ENCODE data around the gene THRAP3.
"Not testable (repeated sequence)": the region's sequence is repeated elsewhere in the genome, so short reads cannot be mapped to it uniquely, and the experiment has no call there.

Gene THRAP3

GRCh38 chr1:36208978-36209703 is 15.1 kb upstream of the THRAP3 start:
- FAIRE-seq, result no peak

GRCh38 chr1:36211307-36211706 is 12.9 kb upstream of the THRAP3 start:
- FAIRE-seq, result no peak

GRCh38 chr1:36211841-36212240 is 12.4 kb upstream of the THRAP3 start:
- no peak for FAIRE-seq

GRCh38 chr1:36212782-36213181 is 11.5 kb upstream of the THRAP3 start:
- no peak for FAIRE-seq

- FAIRE-seq, result no peak
Observed at GRCh38 chr1:36217670-36218069, 6.6 kb upstream of the THRAP3 start.

- FAIRE-seq, result not testable (repeated sequence)
Observed at GRCh38 chr1:36221901-36222300, 2.3 kb upstream of the THRAP3 start.

GRCh38 chr1:36222481-36223380 is 1.5 kb upstream of the THRAP3 start:
- FAIRE-seq, result no peak

- FAIRE-seq, result no peak
Observed at GRCh38 chr1:36223381-36223995, 755 bp upstream of the THRAP3 start.

- FAIRE-seq, result no peak
Observed at GRCh38 chr1:36224537-36225282, 467 bp downstream of the THRAP3 start.

GRCh38 chr1:36225283-36225899 is 1.1 kb downstream of the THRAP3 start:
- FAIRE-seq, result no peak

GRCh38 chr1:36230279-36230678 is 6.0 kb downstream of the THRAP3 start:
- FAIRE-seq, result not testable (repeated sequence)

- FAIRE-seq, result no peak
Observed at GRCh38 chr1:36231191-36231590, 6.9 kb downstream of the THRAP3 start.

GRCh38 chr1:36232212-36233095 is 8.2 kb downstream of the THRAP3 start:
- FAIRE-seq, result no peak

- FAIRE-seq, result no peak
Observed at GRCh38 chr1:36236302-36236701, 12.1 kb downstream of the THRAP3 start.

- no peak for FAIRE-seq
Observed at GRCh38 chr1:36238433-36238832, 14.2 kb downstream of the THRAP3 start.

GRCh38 chr1:36239941-36240637 is 15.8 kb downstream of the THRAP3 start:
- FAIRE-seq, result no peak

GRCh38 chr1:36247538-36247937 is 23.3 kb downstream of the THRAP3 start:
- no peak for FAIRE-seq

- no peak for FAIRE-seq
Observed at GRCh38 chr1:36248250-36248894, 24.1 kb downstream of the THRAP3 start.

GRCh38 chr1:36251794-36252481 is 27.7 kb downstream of the THRAP3 start:
- FAIRE-seq, result no peak

- not testable (repeated sequence) for FAIRE-seq
Observed at GRCh38 chr1:36252482-36252824, 28.2 kb downstream of the THRAP3 start.

Measured in colon (tissue), 2 donors.